ENCODE data around the gene PARVB. TPM values are rescaled to one million over a fixed set of nuclear protein-coding genes. Genes with fewer than 3 reads are reported as not detected.

The PARVB gene
- total RNA-seq, 1 experiment from 2014 or later, result 85.3 TPM

GRCh38 chr22:44164031-44164430 lies 139.9 kb downstream of the PARVB start:
- TF ChIP-seq EZH2phosphoT487 (IDR thresholded peaks at IDR 0.05; ENCODE audit: borderline replicate concordance, low read length), result no peak
- no peak for TF ChIP-seq CTCF (conservative IDR thresholded peaks at IDR 0.05; ENCODE audit: low read depth, low read length)
- no peak for TF ChIP-seq EZH2 (IDR thresholded peaks at IDR 0.05; ENCODE audit: low read length, unreplicated experiment)
- POLR2A ChIA-PET (ENCODE audit: unreplicated experiment), result no interaction called here
- ATAC-seq (no peak), DNase-seq (no peak)
- H3K4me2 ChIP-seq (ENCODE audit: low read length), result no peak overlapping the region
- H3K4me1 ChIP-seq (ENCODE audit: insufficient read depth, low read length), result no peaks in the 10 kb centered on the region
- H4K20me1 ChIP-seq (ENCODE audit: low read length), result no peaks in the 10 kb centered on the region
- BruUV-seq (replicated peaks), result no TSS peak
- no peaks in the 10 kb centered on the region for H3K36me3 ChIP-seq (ENCODE audit: low read depth, low read length)
- intact Hi-C loops (cut with micrococcal nuclease), result no loop called here
- H3K9me2 ChIP-seq (replicated peaks; ENCODE audit: low read length), result no peaks in the 10 kb centered on the region
- H3F3A ChIP-seq (ENCODE audit: low read length, unreplicated experiment), result no peaks in the 10 kb centered on the region
- no peaks in the 10 kb centered on the region for H3K79me2 ChIP-seq (ENCODE audit: low read length)
- H3K27ac ChIP-seq (ENCODE audit: low read length), result no peak overlapping the region
- CTCF ChIA-PET, result no interaction called here
- H3K4me3 ChIP-seq (ENCODE audit: low read length), result no peak overlapping the region
- no peak overlapping the region for H2AFZ ChIP-seq (ENCODE audit: low read length)
- no peak overlapping the region for H3K9ac ChIP-seq (ENCODE audit: low read length)
- H3K9me3 ChIP-seq (ENCODE audit: low read length), result no peaks in the 10 kb centered on the region
- H3K27me3 ChIP-seq (ENCODE audit: low read length), result no peaks in the 10 kb centered on the region

GRCh38 chr22:44165286-44165874 lies 141.3 kb downstream of the PARVB start:
- H2AFZ ChIP-seq (ENCODE audit: low read length), result no peak overlapping the region
- no peak overlapping the region for H3K4me3 ChIP-seq (ENCODE audit: low read length)
- ATAC-seq (no peak), DNase-seq (no peak)
- H3K79me2 ChIP-seq (ENCODE audit: low read length), result no peaks in the 10 kb centered on the region
- intact Hi-C loops (cut with micrococcal nuclease), result no loop called here
- BruUV-seq (replicated peaks), result no TSS peak
- no peaks in the 10 kb centered on the region for H3K9me2 ChIP-seq (replicated peaks; ENCODE audit: low read length)
- POLR2A ChIA-PET (ENCODE audit: unreplicated experiment), result no interaction called here
- no peak overlapping the region for H3K27ac ChIP-seq (ENCODE audit: low read length)
- TF ChIP-seq CTCF (conservative IDR thresholded peaks at IDR 0.05; ENCODE audit: low read depth, low read length) (no peak), EZH2phosphoT487 (IDR thresholded peaks at IDR 0.05; ENCODE audit: borderline replicate concordance, low read length) (no peak), EZH2 (IDR thresholded peaks at IDR 0.05; ENCODE audit: low read length, unreplicated experiment) (no peak)
- H3K36me3 ChIP-seq (ENCODE audit: low read depth, low read length), result no peaks in the 10 kb centered on the region
- no peaks in the 10 kb centered on the region for H3K27me3 ChIP-seq (ENCODE audit: low read length)
- no peaks in the 10 kb centered on the region for H3K4me1 ChIP-seq (ENCODE audit: insufficient read depth, low read length)
- H3K9me3 ChIP-seq (ENCODE audit: low read length), result no peaks in the 10 kb centered on the region
- no peak overlapping the region for H3K9ac ChIP-seq (ENCODE audit: low read length)
- H3K4me2 ChIP-seq (ENCODE audit: low read length), result no peak overlapping the region
- no peaks in the 10 kb centered on the region for H3F3A ChIP-seq (ENCODE audit: low read length, unreplicated experiment)
- no peaks in the 10 kb centered on the region for H4K20me1 ChIP-seq (ENCODE audit: low read length)
- CTCF ChIA-PET, result no interaction called here

- no peak overlapping the region for H3K4me3 ChIP-seq (ENCODE audit: low read length)
- BruUV-seq (replicated peaks), result no TSS peak
These were observed 142.6 kb downstream of the PARVB start for GRCh38 chr22:44166498-44167276.

More at GRCh38 chr22:44166498-44167276, 142.6 kb downstream of the PARVB start:
- Histone ChIP-seq H2AFZ (ENCODE audit: low read length) (no peak overlapping the region), H3K9ac (ENCODE audit: low read length) (no peak overlapping the region), H3K4me2 (ENCODE audit: low read length) (no peak overlapping the region), H3K27me3 (ENCODE audit: low read length) (no peaks in the 10 kb centered on the region), H3K9me3 (ENCODE audit: low read length) (no peaks in the 10 kb centered on the region), H3K36me3 (ENCODE audit: low read depth, low read length) (no peaks in the 10 kb centered on the region), H4K20me1 (ENCODE audit: low read length) (no peaks in the 10 kb centered on the region), H3K27ac (ENCODE audit: low read length) (no peak overlapping the region), H3K79me2 (ENCODE audit: low read length) (no peaks in the 10 kb centered on the region), H3K9me2 (replicated peaks; ENCODE audit: low read length) (no peaks in the 10 kb centered on the region), H3K4me1 (ENCODE audit: insufficient read depth, low read length) (no peaks in the 10 kb centered on the region), H3F3A (ENCODE audit: low read length, unreplicated experiment) (no peaks in the 10 kb centered on the region)
- POLR2A ChIA-PET (ENCODE audit: unreplicated experiment), result no interaction called here
- DNase-seq, result no peak
- CTCF ChIA-PET, result no interaction called here
- intact Hi-C loops (cut with micrococcal nuclease), result no loop called here
- ATAC-seq, result no peak
- TF ChIP-seq EZH2phosphoT487 (IDR thresholded peaks at IDR 0.05; ENCODE audit: borderline replicate concordance, low read length), result no peak
- no peak for TF ChIP-seq EZH2 (IDR thresholded peaks at IDR 0.05; ENCODE audit: low read length, unreplicated experiment)
- TF ChIP-seq CTCF (conservative IDR thresholded peaks at IDR 0.05; ENCODE audit: low read depth, low read length), result no peak

Data from PC-3 (cell line).